Fibroblast of upper back skin (primary cell): ENCODE results near the gene TRIM48.
"Not testable (repeated sequence)": the region's sequence is repeated elsewhere in the genome, so short reads cannot be mapped to it uniquely, and the experiment has no call there.

Experiments
- DNase-seq: peaks from one replicate; pipeline ENCODE4 v3.0.0-alpha.2; 2013

TRIM48 gene, protein sequence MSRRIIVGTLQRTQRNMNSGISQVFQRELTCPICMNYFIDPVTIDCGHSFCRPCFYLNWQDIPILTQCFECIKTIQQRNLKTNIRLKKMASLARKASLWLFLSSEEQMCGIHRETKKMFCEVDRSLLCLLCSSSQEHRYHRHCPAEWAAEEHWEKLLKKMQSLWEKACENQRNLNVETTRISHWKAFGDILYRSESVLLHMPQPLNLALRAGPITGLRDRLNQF

DNA sequence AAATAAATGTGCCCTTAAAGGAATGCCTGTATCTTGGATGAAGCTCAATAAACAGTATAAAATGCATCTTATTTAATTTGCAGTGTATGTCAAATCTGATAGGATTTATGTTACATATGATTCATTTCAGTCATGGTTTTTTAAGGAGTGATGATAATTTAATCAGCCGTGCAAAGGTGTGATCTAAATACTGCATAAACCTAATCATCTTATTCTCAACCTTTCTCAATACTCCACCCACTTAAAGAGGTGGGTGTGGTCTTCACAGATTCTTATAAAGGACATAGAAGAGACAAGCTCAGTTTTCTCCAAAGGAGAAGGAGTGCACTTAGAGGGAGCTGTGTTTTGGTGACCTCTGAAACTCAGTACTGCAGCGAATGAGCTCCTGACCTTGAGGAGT, at the start of gene TRIM48:
TRIM48 (plus strand) TSS at position 301 of the 400 bp plus-strand sequence. CDS start 113 bp downstream, outside the sequence.
- DNase-seq, result not testable (repeated sequence)

DNA sequence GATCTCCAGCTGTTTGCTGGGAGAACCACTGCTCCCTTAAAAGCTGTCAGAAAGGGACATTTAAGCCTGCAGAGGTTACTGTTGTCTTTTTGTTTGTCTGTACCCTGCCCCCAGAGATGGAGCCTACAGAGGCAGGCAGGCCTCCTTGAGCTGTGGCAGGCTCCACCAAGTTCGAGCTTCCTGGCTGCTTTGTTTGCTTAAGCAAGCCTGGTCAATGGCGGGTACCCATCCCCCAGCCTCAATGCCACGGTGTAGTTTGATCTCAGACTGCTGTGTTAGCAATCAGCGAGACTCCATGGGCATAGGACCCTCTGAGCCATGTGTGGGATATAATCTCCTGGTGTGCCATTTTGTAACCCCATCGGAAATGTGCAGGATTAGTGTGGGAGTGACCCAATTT, 23.6 kb upstream of the TRIM48 start:
- DNase-seq, result not testable (repeated sequence)

DNA sequence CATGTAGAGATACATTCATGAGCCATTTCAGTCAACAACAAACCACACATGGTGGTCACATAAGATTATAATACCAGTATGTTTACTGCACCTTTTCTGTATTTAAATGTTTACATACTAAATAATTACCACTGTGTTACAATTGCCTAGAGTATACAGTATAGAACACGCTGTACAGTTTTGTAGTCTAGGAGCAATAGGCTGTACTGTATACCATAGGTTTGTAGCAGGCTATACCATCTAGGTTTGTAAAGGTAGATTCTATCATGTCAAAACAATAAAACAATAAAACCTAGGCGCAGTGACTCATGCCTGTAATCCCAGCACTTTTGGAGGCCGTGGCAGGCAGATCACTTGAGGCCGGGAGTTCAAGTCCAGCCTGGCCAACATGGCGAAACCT, 1.1 kb downstream of the TRIM48 start:
- no peak for DNase-seq
